Rectal smooth muscle tissue (tissue), 1 donor: ENCODE data around the gene GRIK3.

Source experiments
- H3K27ac ChIP-seq: one replicate; pipeline ENCODE4 v1.7.0; 2013; ENCODE audit warnings: low read depth, low read length, inconsistent platforms
- H3K27me3 ChIP-seq: one replicate; pipeline ENCODE4 v1.7.0; 2013; ENCODE audit warnings: low read length; ENCODE audit not compliant: control insufficient read depth, insufficient read depth
- H3K36me3 ChIP-seq: one replicate; pipeline ENCODE4 v1.7.0; 2013; ENCODE audit warnings: low read length; ENCODE audit not compliant: control insufficient read depth, insufficient read depth
- H3K4me1 ChIP-seq: one replicate; pipeline ENCODE4 v1.7.0; 2013; ENCODE audit warnings: low read length; ENCODE audit not compliant: control insufficient read depth, insufficient read depth
- H3K4me3 ChIP-seq: one replicate; pipeline ENCODE4 v1.7.0; 2013; ENCODE audit warnings: low read length
- H3K9ac ChIP-seq: one replicate; pipeline ENCODE4 v1.7.0; 2013; ENCODE audit warnings: low read length

Gene GRIK3

GRCh38 chr1:36781098-36781497 is 253.2 kb downstream of the GRIK3 start:
- Histone ChIP-seq H3K27me3 (peaks cover 7% of the 10 kb centered on the region), H3K4me3 (no peak overlapping the region), H3K9ac (no peak overlapping the region), H3K4me1 (no peaks in the 10 kb centered on the region), H3K27ac (no peak overlapping the region), H3K36me3 (no peaks in the 10 kb centered on the region)

GRCh38 chr1:36778740-36779139 is 255.6 kb downstream of the GRIK3 start:
- Histone ChIP-seq H3K4me1 (no peaks in the 10 kb centered on the region), H3K27me3 (peaks cover 7% of the 10 kb centered on the region), H3K27ac (no peak overlapping the region), H3K36me3 (no peaks in the 10 kb centered on the region), H3K9ac (no peak overlapping the region), H3K4me3 (no peak overlapping the region)

GRCh38 chr1:36776948-36777831 is 257.1 kb downstream of the GRIK3 start:
- H3K9ac ChIP-seq = no peak overlapping the region
- peaks cover 10% of the 10 kb centered on the region for H3K27me3 ChIP-seq
- H3K36me3 ChIP-seq = no peaks in the 10 kb centered on the region
- H3K4me1 ChIP-seq = no peaks in the 10 kb centered on the region
- no peak overlapping the region for H3K4me3 ChIP-seq
- H3K27ac ChIP-seq = no peak overlapping the region

GRCh38 chr1:36776256-36776655 is 258.1 kb downstream of the GRIK3 start:
- Histone ChIP-seq H3K27me3 (peaks cover 9% of the 10 kb centered on the region), H3K4me1 (no peaks in the 10 kb centered on the region), H3K36me3 (no peaks in the 10 kb centered on the region), H3K9ac (no peak overlapping the region), H3K27ac (no peak overlapping the region), H3K4me3 (no peak overlapping the region)

- H3K27me3 ChIP-seq = peaks cover 5% of the 10 kb centered on the region
Observed at GRCh38 chr1:36775716-36776115, 258.6 kb downstream of the GRIK3 start.

GRCh38 chr1:36773827-36774541 is 260.3 kb downstream of the GRIK3 start:
- H3K9ac ChIP-seq = no peak overlapping the region
- no peak overlapping the region for H3K27ac ChIP-seq
- peaks cover 7% of the 10 kb centered on the region for H3K27me3 ChIP-seq
- H3K4me1 ChIP-seq = no peaks in the 10 kb centered on the region
- H3K4me3 ChIP-seq = no peak overlapping the region
- H3K36me3 ChIP-seq = no peaks in the 10 kb centered on the region

More at GRCh38 chr1:36775716-36776115, 258.6 kb downstream of the GRIK3 start:
- no peaks in the 10 kb centered on the region for H3K36me3 ChIP-seq
- no peak overlapping the region for H3K9ac ChIP-seq
- H3K27ac ChIP-seq = no peak overlapping the region
- no peak overlapping the region for H3K4me3 ChIP-seq
- no peaks in the 10 kb centered on the region for H3K4me1 ChIP-seq

- H3K9ac ChIP-seq = no peak overlapping the region
- no peaks in the 10 kb centered on the region for H3K36me3 ChIP-seq
- H3K4me1 ChIP-seq = no peaks in the 10 kb centered on the region
- no peak overlapping the region for H3K27ac ChIP-seq
- H3K27me3 ChIP-seq = peaks cover 7% of the 10 kb centered on the region
- H3K4me3 ChIP-seq = no peak overlapping the region
Observed at GRCh38 chr1:36772647-36773495, 261.4 kb downstream of the GRIK3 start.

- Histone ChIP-seq H3K4me3 (no peak overlapping the region), H3K4me1 (no peaks in the 10 kb centered on the region), H3K27me3 (peaks cover 5% of the 10 kb centered on the region)
Observed at GRCh38 chr1:36771660-36772284, 262.5 kb downstream of the GRIK3 start.

GRCh38 chr1:36771240-36771639 is 263.1 kb downstream of the GRIK3 start:
- Histone ChIP-seq H3K27me3 (peaks cover 4% of the 10 kb centered on the region), H3K4me3 (no peak overlapping the region), H3K36me3 (no peaks in the 10 kb centered on the region), H3K27ac (no peak overlapping the region), H3K4me1 (no peaks in the 10 kb centered on the region), H3K9ac (no peak overlapping the region)

More at GRCh38 chr1:36771660-36772284, 262.5 kb downstream of the GRIK3 start:
- H3K9ac ChIP-seq = no peak overlapping the region
- H3K36me3 ChIP-seq = no peaks in the 10 kb centered on the region
- H3K27ac ChIP-seq = no peak overlapping the region

- peaks cover 4% of the 10 kb centered on the region for H3K27me3 ChIP-seq
- H3K27ac ChIP-seq = no peak overlapping the region
- no peak overlapping the region for H3K4me3 ChIP-seq
- no peak overlapping the region for H3K9ac ChIP-seq
- no peaks in the 10 kb centered on the region for H3K36me3 ChIP-seq
- no peaks in the 10 kb centered on the region for H3K4me1 ChIP-seq
Observed at GRCh38 chr1:36769886-36770830, 264.2 kb downstream of the GRIK3 start.

- no peaks in the 10 kb centered on the region for H3K4me1 ChIP-seq
- H3K4me3 ChIP-seq = no peak overlapping the region
- no peaks in the 10 kb centered on the region for H3K36me3 ChIP-seq
- no peak overlapping the region for H3K9ac ChIP-seq
- peaks cover 4% of the 10 kb centered on the region for H3K27me3 ChIP-seq
- H3K27ac ChIP-seq = no peak overlapping the region
Observed at GRCh38 chr1:36768486-36769178, 265.7 kb downstream of the GRIK3 start.
